ENCODE results near the gene DSCAM.
"Not testable (repeated sequence)": the region's sequence is repeated elsewhere in the genome, so short reads cannot be mapped to it uniquely, and the experiment has no call there.

DSCAM gene

GRCh38 chr21:40385883-40386282 is 461.1 kb downstream of the DSCAM start:
- no peak for DNase-seq (ENCODE audit: low read depth)

- DNase-seq (ENCODE audit: low read depth), result no peak
Observed at GRCh38 chr21:40383951-40384350, 463.0 kb downstream of the DSCAM start.

GRCh38 chr21:40381111-40381510 is 465.8 kb downstream of the DSCAM start:
- DNase-seq (ENCODE audit: low read depth), result no peak

DNA sequence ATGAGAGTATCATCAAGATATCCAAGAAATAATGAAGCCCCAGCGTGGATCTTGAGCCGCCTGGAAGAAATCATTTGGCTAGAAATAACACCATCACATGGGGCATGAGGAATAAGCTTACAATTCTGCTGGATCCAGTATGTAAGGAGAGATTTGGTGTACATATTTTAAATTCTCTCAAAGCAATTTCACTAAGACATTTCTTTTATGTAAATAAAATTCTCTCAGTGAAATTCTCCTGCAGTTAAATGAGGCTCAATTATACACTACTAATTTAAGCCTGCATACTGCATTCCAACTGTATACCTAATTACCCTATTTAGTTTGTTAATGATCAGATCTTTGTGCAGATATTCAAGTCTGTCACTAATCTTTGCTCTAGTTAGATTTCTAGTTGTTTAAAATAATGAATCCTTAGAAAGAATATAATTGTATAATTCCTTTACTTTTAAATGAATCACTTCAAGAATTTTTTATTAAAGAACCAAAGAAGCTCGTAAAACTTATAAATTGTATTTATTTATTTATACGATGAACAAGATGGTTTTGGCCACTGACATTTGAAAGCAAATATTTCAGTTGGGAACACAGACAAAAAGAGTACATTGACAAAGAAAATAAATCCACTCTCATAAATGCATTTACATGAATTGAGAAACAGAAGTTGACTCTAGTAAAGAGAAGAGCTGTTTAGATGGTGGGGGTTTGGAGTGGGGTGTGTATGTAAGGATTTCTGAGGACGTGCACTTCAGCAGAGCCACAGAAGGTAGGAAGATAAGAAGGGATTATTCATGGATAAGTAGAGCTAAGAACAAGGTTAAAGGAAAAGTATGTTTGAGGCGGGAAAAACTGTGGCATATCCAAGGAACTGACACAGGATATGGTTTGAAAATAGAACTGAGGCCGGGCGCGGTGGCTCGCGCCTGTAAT is 466.8 kb downstream of the DSCAM start:
- no peak for DNase-seq (ENCODE audit: low read depth)

- no peak for DNase-seq (ENCODE audit: low read depth)
Observed at GRCh38 chr21:40377135-40377534, 469.8 kb downstream of the DSCAM start.

- DNase-seq (ENCODE audit: low read depth), result no peak
Observed at GRCh38 chr21:40373761-40374160, 473.2 kb downstream of the DSCAM start.

- no peak for DNase-seq (ENCODE audit: low read depth)
Observed at GRCh38 chr21:40372506-40372905, 474.5 kb downstream of the DSCAM start.

- no peak for DNase-seq (ENCODE audit: low read depth)
Observed at GRCh38 chr21:40371329-40371728, 475.6 kb downstream of the DSCAM start.

- no peak for DNase-seq (ENCODE audit: low read depth)
Observed at GRCh38 chr21:40356644-40357043, 490.3 kb downstream of the DSCAM start.

- no peak for DNase-seq (ENCODE audit: low read depth)
Observed at GRCh38 chr21:40355076-40355475, 491.9 kb downstream of the DSCAM start.

DNA sequence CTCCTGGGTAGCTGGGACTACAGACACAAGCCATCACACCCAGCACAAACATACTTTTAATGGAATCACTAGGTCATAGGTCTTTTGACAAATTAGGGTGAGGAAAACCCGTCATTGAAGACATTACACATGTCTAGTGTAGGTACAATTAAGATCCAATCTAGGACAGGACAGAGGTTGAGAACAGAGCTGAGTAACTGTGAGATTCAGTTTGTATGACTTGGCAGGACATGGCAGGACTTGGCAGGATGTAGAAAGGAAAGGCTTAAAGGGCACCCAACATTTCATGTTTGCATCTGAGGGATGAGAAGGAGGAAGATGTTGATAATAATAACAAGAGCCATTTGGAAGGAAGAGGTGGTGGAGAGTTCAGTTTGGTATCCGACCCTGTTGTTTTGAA is 496.0 kb downstream of the DSCAM start:
- DNase-seq (ENCODE audit: low read depth), result no peak

DNA sequence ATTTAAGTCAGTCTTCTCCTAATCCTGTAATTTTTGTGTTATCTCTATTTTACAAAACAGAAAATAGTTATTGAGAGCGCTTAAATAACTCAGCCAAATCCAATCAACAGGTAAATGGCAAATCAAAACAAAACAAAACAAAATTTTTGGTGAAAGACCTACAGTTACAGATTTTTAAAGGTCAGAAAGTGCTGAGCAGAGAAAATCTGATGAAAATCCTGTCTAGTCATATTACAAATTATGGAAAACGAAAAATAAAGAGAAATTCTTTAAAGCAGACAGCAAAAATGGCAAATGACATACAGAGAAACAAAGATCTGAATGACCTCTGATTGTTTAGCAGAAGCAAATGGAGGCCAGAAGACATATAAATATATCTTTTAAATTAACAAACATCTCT is 497.4 kb downstream of the DSCAM start:
- no peak for DNase-seq (ENCODE audit: low read depth)

DNA sequence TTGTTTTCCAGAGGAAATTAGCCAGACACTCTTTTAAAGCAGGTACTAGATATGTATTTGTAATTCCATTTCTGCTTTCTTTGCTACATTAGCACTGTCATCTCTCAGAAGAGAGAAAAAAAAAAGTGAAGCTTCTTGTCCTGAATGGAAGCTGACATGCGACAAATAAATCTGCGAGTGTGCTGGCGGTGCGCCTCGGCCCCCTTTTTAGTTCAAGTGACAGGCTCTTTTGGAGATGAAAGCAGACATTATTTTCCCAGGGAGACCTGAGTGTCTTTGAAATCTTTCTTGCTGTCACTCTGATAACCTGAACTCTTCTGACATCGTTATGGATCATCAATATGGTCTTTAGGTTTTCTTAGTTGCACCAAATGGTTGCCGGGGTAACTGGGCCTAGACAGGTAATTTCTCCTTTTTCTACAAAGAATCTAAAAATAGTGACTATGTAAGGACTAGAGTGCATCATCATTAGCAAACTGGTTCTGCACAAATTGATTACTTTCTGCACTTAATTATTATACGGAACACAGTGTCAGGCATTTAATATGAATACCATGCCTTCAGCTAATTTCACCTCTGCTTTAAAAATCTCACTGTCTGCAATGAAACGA is 501.1 kb downstream of the DSCAM start:
- DNase-seq (ENCODE audit: low read depth), result no peak

DNA sequence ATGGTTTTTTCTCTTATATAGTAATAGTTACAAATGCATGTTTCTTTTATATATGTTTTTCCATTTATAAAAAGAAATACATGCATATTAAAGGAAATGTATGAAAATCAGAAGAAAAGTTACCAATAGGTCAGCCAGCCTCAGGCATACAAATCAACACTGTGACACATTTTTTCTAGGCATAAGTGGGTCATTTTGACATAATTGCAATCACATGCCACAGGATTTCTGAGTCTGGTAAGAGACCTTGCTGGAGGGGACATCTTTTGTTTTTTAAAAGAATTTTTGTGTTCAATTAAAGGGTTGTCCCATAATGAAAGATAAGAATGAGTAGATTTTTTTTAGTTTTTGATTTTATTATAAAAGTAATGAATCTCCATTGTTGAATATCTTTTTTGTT is 506.6 kb downstream of the DSCAM start:
- DNase-seq (ENCODE audit: low read depth), result no peak

- no peak for DNase-seq (ENCODE audit: low read depth)
Observed at GRCh38 chr21:40339050-40339449, 507.9 kb downstream of the DSCAM start.

GRCh38 chr21:40337981-40338380 is 509.0 kb downstream of the DSCAM start:
- no peak for DNase-seq (ENCODE audit: low read depth)

DNA sequence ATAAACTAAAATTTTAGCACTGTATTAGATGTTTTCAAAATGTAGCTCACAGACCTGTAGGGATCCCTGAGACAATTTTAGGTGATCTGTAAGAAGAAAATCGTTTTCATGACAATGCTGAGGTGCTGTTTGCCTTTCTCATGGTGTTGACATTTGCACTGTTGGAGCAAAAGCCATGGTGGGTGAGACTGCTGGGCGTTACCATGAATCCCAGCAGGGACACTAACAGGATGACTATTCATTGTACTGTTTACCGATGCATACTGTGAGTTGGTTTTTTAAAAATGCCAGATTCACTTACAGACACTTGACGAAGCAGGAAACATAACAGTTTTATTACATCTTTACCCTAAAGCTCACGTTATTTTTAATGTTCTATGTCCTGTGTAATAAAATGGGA is 511.3 kb downstream of the DSCAM start:
- no peak for DNase-seq (ENCODE audit: low read depth)

- no peak for DNase-seq (ENCODE audit: low read depth)
Observed at GRCh38 chr21:40334159-40334558, 512.8 kb downstream of the DSCAM start.

GRCh38 chr21:40333731-40334130 is 513.2 kb downstream of the DSCAM start:
- no peak for DNase-seq (ENCODE audit: low read depth)

DNA sequence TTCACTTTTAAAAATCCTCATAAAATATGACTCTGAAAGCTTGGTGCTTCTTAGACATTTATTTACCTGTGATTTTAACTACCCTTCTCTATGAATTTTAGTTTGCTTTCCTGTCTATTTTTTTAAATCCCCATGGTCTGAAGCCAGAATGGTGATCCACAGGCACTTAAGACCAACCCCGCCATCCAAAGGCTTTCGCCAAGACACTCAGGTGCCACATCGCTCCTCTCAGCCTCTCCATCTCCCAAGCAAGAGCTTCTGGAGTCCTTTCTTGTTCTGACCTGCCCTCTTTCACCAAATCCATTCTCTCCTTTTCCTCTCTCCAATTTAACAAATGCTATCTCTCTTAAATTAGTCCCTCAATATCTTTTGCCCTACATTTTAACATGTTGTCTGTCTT is 515.2 kb downstream of the DSCAM start:
- DNase-seq (ENCODE audit: low read depth), result no peak

- no peak for DNase-seq (ENCODE audit: low read depth)
Observed at GRCh38 chr21:40331172-40331571, 515.8 kb downstream of the DSCAM start.

GRCh38 chr21:40324389-40324788 is 522.6 kb downstream of the DSCAM start:
- DNase-seq (ENCODE audit: low read depth), result no peak

- not testable (repeated sequence) for DNase-seq (ENCODE audit: low read depth)
Observed at GRCh38 chr21:40320718-40321117, 526.2 kb downstream of the DSCAM start.

DNA sequence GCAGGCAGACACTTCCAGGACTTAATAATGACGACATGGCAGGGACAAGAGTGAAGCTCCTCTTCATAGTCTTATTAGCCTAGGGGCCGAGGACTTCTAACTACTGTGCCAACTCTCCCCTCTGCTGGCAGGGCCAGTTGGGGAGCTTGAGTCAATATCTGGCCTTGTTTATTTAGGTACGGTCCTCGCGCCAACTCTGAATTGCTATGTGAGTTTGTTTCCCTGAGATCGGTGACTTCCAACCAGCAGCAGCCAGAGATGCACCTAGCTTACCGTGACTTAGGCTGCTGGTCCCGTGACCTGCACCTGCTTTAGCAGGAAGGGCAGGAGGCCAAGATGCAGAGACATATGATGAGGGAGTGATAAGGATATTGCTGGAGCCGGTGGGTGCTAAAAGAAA is 528.6 kb downstream of the DSCAM start:
- DNase-seq (ENCODE audit: low read depth), result no peak
